ENCODE results near the gene CNPY2.

Gene CNPY2

DNA sequence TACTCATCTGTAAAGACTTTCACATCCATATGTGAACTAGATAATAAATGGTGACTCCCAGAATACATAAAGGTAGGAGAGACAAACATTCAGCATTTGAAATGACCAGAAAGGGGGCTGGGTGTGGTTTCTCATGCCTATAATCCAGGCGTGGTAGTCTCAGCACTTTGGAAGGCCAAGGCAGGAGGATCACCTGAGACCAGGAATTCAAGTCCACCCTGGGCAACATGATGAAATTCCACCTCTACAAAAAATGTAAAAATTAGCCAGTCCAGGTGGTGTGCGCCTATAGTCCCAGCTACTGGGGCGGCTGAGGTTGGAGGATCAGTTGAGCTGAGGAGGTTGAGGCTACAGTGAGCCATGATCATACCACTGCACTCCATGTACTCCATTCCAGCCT lies 11.5 kb downstream of the CNPY2 start:
- TF ChIP-seq, protein P1, sequence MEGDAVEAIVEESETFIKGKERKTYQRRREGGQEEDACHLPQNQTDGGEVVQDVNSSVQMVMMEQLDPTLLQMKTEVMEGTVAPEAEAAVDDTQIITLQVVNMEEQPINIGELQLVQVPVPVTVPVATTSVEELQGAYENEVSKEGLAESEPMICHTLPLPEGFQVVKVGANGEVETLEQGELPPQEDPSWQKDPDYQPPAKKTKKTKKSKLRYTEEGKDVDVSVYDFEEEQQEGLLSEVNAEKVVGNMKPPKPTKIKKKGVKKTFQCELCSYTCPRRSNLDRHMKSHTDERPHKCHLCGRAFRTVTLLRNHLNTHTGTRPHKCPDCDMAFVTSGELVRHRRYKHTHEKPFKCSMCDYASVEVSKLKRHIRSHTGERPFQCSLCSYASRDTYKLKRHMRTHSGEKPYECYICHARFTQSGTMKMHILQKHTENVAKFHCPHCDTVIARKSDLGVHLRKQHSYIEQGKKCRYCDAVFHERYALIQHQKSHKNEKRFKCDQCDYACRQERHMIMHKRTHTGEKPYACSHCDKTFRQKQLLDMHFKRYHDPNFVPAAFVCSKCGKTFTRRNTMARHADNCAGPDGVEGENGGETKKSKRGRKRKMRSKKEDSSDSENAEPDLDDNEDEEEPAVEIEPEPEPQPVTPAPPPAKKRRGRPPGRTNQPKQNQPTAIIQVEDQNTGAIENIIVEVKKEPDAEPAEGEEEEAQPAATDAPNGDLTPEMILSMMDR (IDR thresholded peaks at IDR 0.05; ENCODE audit: insufficient read depth, low read length, poor library complexity, severe bottlenecking) = no peak
- no peak for DNase-seq (ENCODE audit: extremely low read depth, insufficient read length)
- Histone ChIP-seq H3K36me3 (ENCODE audit: control insufficient read depth, insufficient read depth, low read length) (peaks cover 3% of the 10 kb centered on the region), H3K4me3 (replicated peaks; ENCODE audit: low read depth, low read length) (no peak overlapping the region), H3K27me3 (replicated peaks; ENCODE audit: control insufficient read depth, insufficient read depth, low read length) (no peaks in the 10 kb centered on the region)

DNA sequence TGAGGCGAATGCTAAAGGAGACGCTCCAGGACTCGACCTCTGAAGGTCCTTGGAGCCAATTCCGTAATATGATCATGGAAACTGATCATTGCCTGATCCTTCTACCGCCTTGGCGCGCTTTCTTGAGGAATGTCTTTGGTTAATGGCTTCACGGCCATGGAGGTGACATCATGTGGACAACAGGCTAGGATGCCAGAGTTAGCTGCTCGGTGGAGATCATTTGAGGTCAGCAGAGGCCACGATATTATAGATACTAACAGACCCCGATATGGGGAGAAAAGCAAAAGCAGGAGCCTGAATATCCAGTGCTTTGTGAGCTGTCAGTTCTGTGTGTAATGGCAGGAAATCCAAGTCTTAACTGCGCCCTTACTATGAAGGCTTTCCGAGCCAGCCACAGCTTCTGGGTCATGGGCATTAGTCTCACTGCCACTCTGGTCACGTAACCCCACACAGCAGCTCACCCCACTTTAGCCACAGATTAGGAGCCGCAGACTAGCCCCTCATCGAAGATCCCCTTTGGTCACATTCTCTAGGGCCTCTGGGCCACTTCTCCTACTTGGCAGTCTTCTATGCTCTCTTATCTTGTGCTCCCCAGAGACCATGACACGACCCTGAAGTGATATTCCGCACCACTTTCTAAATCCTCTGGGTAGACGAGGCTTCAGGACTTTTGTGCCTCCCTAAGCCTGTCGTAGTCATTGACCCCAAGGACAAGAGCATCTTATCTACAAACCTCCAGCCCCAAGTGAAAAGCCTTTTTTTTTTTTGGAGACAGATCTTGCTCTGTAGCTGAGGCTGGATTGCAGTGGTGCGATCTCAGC lies 14.9 kb downstream of the CNPY2 start:
- no peak for DNase-seq (ENCODE audit: extremely low read depth, insufficient read length)
- TF ChIP-seq, protein P1 (IDR thresholded peaks at IDR 0.05; ENCODE audit: insufficient read depth, low read length, poor library complexity, severe bottlenecking) = no peak
- H3K4me3 ChIP-seq (replicated peaks; ENCODE audit: low read depth, low read length) = peak overlapping the region; percentile 65
- no peaks in the 10 kb centered on the region; the same call in 1 of the 2 replicates for H3K36me3 ChIP-seq (ENCODE audit: control insufficient read depth, insufficient read depth, low read length)
- H3K27me3 ChIP-seq (replicated peaks; ENCODE audit: control insufficient read depth, insufficient read depth, low read length) = no peaks in the 10 kb centered on the region

DNA sequence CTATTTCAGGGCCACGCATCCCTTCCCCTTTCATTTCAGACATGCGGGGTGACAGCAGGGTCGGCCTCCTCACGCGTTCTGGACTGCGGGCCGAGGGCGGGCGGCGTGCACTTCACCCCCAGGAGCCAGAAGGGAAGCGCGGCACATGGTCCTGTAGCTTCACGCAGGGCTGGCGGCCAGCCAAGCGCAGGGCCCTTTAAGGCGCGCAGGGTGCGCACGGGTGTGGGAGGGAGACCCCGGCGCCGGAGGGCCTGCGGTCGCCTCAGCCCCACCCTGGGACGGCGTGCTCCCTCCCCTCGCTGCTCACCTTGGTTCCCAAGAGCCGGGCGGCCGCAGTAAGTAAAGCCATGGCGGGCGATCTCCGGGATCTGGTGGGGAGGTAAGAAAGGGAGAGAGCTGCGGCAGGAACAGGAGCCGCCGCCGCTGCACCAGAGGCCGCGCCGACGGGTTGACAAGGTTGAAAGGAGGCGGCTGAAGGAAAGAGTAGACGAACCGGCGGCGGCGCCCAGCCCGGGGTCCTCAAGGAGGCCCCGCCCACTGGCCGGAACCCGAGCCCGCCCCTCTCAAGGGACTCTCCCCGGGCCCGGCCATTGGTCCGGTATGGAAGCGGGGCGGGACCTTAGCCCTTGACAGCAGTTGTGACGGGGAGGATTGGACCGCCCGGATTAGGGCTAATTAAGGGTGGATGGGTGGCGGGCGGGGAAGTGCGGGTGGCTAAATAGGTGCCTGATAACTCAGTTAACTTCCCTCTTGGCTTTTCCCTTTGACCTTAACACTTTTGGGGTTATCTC lies 15.7 kb downstream of the CNPY2 start, which contains the start of gene CS:
CS (minus strand) TSS at position 478 of the 791 bp plus-strand sequence; CDS start at position 349, 129 bp downstream.
- Histone ChIP-seq H3K36me3 (ENCODE audit: control insufficient read depth, insufficient read depth, low read length) (no peaks in the 10 kb centered on the region; the same call in 1 of the 2 replicates), H3K27me3 (replicated peaks; ENCODE audit: control insufficient read depth, insufficient read depth, low read length) (no peaks in the 10 kb centered on the region)

DNA sequence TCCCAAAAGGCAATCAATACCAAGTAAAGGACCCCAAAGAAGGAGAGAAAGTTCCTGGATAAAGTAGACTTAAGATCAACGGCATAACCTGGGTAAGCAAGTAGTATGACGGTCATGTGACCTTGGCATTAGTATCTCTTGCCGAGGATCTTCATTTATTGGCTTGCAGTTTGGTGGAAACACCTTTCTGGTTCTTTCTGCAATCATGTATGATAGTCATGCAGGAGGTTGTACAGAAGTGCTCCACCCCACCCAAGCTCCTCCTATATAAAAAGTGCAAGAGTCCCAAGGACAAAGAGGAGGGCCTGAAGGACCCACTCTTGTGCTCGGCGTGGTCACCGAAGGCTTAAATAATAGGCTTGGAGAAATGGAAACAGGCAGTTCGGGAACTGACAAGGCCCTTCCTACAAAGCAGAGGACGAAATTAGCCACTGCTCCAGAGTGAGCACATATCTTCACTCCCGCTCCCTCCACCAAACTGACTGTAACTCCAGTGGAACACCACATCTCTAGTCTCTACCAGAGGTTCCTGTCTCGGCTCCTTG lies 16.4 kb downstream of the CNPY2 start:
- TF ChIP-seq, protein P1 (IDR thresholded peaks at IDR 0.05; ENCODE audit: insufficient read depth, low read length, poor library complexity, severe bottlenecking) = no peak
- no peaks in the 10 kb centered on the region for H3K27me3 ChIP-seq (replicated peaks; ENCODE audit: control insufficient read depth, insufficient read depth, low read length)
- H3K4me3 ChIP-seq (replicated peaks; ENCODE audit: low read depth, low read length) = peak overlapping the region; percentile 90
- H3K36me3 ChIP-seq (ENCODE audit: control insufficient read depth, insufficient read depth, low read length) = no peaks in the 10 kb centered on the region; the same call in 1 of the 2 replicates
- DNase-seq (ENCODE audit: extremely low read depth, insufficient read length) = no peak

More for the DNA sequence above, 15.7 kb downstream of the CNPY2 start, which contains the start of gene CS:
- TF ChIP-seq, protein P1 (IDR thresholded peaks at IDR 0.05; ENCODE audit: insufficient read depth, low read length, poor library complexity, severe bottlenecking) = no peak
- peak within 1 kb of the TSS; percentile 90 for H3K4me3 ChIP-seq (replicated peaks; ENCODE audit: low read depth, low read length)
- peak; percentile 97 for DNase-seq (ENCODE audit: extremely low read depth, insufficient read length)

DNA sequence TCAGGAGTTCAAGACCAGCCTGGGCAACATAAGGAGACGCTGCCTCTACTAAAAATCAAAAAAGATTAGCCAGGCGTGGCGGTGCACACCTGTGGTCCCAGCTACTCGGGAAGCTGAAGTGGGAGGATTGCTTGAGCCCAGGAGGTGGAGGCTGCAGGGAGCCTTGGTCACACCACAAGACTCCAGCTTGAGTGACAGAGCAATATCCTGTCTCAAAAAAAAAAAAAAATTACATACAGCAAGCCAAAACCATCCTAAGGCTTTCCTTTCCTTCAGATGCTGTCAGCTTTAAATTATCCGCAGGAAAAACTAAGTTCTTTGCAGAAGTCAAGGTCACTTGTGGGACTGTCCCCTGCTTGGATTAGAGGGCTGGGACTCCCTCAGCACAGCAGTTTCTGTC lies 17.0 kb downstream of the CNPY2 start:
- Histone ChIP-seq H3K36me3 (ENCODE audit: control insufficient read depth, insufficient read depth, low read length) (no peaks in the 10 kb centered on the region; the same call in 1 of the 2 replicates), H3K4me3 (replicated peaks; ENCODE audit: low read depth, low read length) (peak overlapping the region; percentile 90), H3K27me3 (replicated peaks; ENCODE audit: control insufficient read depth, insufficient read depth, low read length) (no peaks in the 10 kb centered on the region)
- DNase-seq (ENCODE audit: extremely low read depth, insufficient read length) = no peak
- TF ChIP-seq, protein P1 (IDR thresholded peaks at IDR 0.05; ENCODE audit: insufficient read depth, low read length, poor library complexity, severe bottlenecking) = no peak
